Measurements from ENCODE around the gene UBN1. TPM values are rescaled to one million over a fixed set of nuclear protein-coding genes. Genes with fewer than 3 reads are reported as not detected.

The UBN1 gene
- total RNA-seq, 1 donor from 2014 or later = 45.3 TPM

- Histone ChIP-seq H4K20me1 (ENCODE audit: insufficient read depth, low read length) (peaks cover 66% of the 10 kb centered on the region), H3K4me3 (ENCODE audit: insufficient read depth, low read depth, low read length) (peak overlapping the region; percentile 6)
- H3K9me3 Mint-ChIP-seq (ENCODE audit: unreplicated experiment) = no peaks in the 10 kb centered on the region
Observed at GRCh38 chr16:4850211-4850610, 2.9 kb downstream of the UBN1 start.

GRCh38 chr16:4852221-4852872 is 5.1 kb downstream of the UBN1 start:
- peaks cover 63% of the 10 kb centered on the region for H4K20me1 ChIP-seq (ENCODE audit: insufficient read depth, low read length)
- peaks cover 16% of the 10 kb centered on the region for H3K36me3 ChIP-seq (ENCODE audit: insufficient read depth, low read length)
- FAIRE-seq (peak; percentile 50), DNase-seq (ENCODE audit: low read depth) (no peak)
- H3K4me1 ChIP-seq (ENCODE audit: insufficient read depth, low read length) = peaks cover 20% of the 10 kb centered on the region
- Mint-ChIP-seq H3K27me3 (ENCODE audit: low read depth, unreplicated experiment) (no peaks in the 10 kb centered on the region), H3K27ac (ENCODE audit: unreplicated experiment) (peak overlapping the region; percentile 24), H3K36me3 (ENCODE audit: low read depth, unreplicated experiment) (peaks cover 11% of the 10 kb centered on the region), H3K4me1 (ENCODE audit: low read depth, unreplicated experiment) (peaks cover 21% of the 10 kb centered on the region), H3K9me3 (ENCODE audit: unreplicated experiment) (no peaks in the 10 kb centered on the region), H3K4me3 (ENCODE audit: unreplicated experiment) (peak overlapping the region; percentile 8)
- H3K27ac ChIP-seq (ENCODE audit: low read depth, low read length) = peak overlapping the region; percentile 10
- H3K79me2 ChIP-seq (ENCODE audit: insufficient read depth, low read length) = peaks cover 85% of the 10 kb centered on the region
- no peaks in the 10 kb centered on the region for H3K9me3 ChIP-seq (ENCODE audit: insufficient read depth, low read depth, low read length)
- H3K27me3 ChIP-seq (ENCODE audit: insufficient read depth, low read length) = no peaks in the 10 kb centered on the region
- TF ChIP-seq, protein P1, sequence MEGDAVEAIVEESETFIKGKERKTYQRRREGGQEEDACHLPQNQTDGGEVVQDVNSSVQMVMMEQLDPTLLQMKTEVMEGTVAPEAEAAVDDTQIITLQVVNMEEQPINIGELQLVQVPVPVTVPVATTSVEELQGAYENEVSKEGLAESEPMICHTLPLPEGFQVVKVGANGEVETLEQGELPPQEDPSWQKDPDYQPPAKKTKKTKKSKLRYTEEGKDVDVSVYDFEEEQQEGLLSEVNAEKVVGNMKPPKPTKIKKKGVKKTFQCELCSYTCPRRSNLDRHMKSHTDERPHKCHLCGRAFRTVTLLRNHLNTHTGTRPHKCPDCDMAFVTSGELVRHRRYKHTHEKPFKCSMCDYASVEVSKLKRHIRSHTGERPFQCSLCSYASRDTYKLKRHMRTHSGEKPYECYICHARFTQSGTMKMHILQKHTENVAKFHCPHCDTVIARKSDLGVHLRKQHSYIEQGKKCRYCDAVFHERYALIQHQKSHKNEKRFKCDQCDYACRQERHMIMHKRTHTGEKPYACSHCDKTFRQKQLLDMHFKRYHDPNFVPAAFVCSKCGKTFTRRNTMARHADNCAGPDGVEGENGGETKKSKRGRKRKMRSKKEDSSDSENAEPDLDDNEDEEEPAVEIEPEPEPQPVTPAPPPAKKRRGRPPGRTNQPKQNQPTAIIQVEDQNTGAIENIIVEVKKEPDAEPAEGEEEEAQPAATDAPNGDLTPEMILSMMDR (IDR thresholded peaks at IDR 0.05; ENCODE audit: insufficient read depth, low read depth, low read length) = no peak
- no peak for TF ChIP-seq EZH2 (IDR thresholded peaks at IDR 0.05; ENCODE audit: insufficient read depth, low read length)
- no peak overlapping the region for H3K9ac ChIP-seq (ENCODE audit: low read length)
- H3K4me2 ChIP-seq (ENCODE audit: low read length) = peak overlapping the region; percentile 50
- H3K4me3 ChIP-seq (ENCODE audit: insufficient read depth, low read depth, low read length) = no peak overlapping the region
- H2AFZ ChIP-seq (ENCODE audit: low read depth, low read length) = no peak overlapping the region

More at GRCh38 chr16:4850211-4850610, 2.9 kb downstream of the UBN1 start:
- peaks cover 90% of the 10 kb centered on the region for H3K79me2 ChIP-seq (ENCODE audit: insufficient read depth, low read length)
- DNase-seq (ENCODE audit: low read depth) (no peak), FAIRE-seq (no peak)
- no peaks in the 10 kb centered on the region for H3K27me3 Mint-ChIP-seq (ENCODE audit: low read depth, unreplicated experiment)
- H3K27me3 ChIP-seq (ENCODE audit: insufficient read depth, low read length) = no peaks in the 10 kb centered on the region
- peak overlapping the region; percentile 90 for H3K4me3 Mint-ChIP-seq (ENCODE audit: unreplicated experiment)
- H3K9ac ChIP-seq (ENCODE audit: low read length) = no peak overlapping the region
- no peak overlapping the region for H3K27ac ChIP-seq (ENCODE audit: low read depth, low read length)
- H3K27ac Mint-ChIP-seq (ENCODE audit: unreplicated experiment) = no peak overlapping the region
- peaks cover 31% of the 10 kb centered on the region for H3K4me1 ChIP-seq (ENCODE audit: insufficient read depth, low read length)
- TF ChIP-seq EZH2 (IDR thresholded peaks at IDR 0.05; ENCODE audit: insufficient read depth, low read length) = no peak
- TF ChIP-seq, protein P1 (IDR thresholded peaks at IDR 0.05; ENCODE audit: insufficient read depth, low read depth, low read length) = no peak
- H3K4me2 ChIP-seq (ENCODE audit: low read length) = peak overlapping the region; percentile 94
- peaks cover 9% of the 10 kb centered on the region for H3K36me3 ChIP-seq (ENCODE audit: insufficient read depth, low read length)
- H3K36me3 Mint-ChIP-seq (ENCODE audit: low read depth, unreplicated experiment) = peaks cover 6% of the 10 kb centered on the region
- no peak overlapping the region for H2AFZ ChIP-seq (ENCODE audit: low read depth, low read length)
- no peaks in the 10 kb centered on the region for H3K9me3 ChIP-seq (ENCODE audit: insufficient read depth, low read depth, low read length)
- H3K4me1 Mint-ChIP-seq (ENCODE audit: low read depth, unreplicated experiment) = peaks cover 30% of the 10 kb centered on the region

DNA sequence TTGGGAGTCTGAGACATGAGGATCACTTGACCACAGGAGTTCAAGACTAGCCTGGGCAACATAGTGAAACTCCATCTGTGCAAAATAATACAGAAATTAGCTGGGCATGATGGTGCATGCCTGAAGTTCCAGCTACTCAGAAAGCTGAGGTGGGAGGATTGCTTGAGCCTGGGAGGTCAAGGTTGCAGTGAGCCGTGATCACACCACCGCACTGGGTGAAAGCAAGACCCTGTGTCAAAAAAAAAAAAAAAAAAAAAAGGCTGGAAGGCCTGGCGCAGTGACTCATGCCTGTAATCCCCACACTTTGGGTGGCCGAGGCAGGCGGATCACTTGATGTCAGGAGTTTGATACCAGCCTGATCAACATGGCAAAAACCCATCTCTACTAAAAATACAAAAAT is 8.1 kb downstream of the UBN1 start:
- Mint-ChIP-seq H3K4me1 (ENCODE audit: low read depth, unreplicated experiment) (peaks cover 38% of the 10 kb centered on the region), H3K9me3 (ENCODE audit: unreplicated experiment) (no peaks in the 10 kb centered on the region), H3K4me3 (ENCODE audit: unreplicated experiment) (no peak overlapping the region), H3K27me3 (ENCODE audit: low read depth, unreplicated experiment) (no peaks in the 10 kb centered on the region), H3K27ac (ENCODE audit: unreplicated experiment) (no peak overlapping the region), H3K36me3 (ENCODE audit: low read depth, unreplicated experiment) (peaks cover 19% of the 10 kb centered on the region)
- FAIRE-seq = no peak
- Histone ChIP-seq H3K9me3 (ENCODE audit: insufficient read depth, low read depth, low read length) (no peaks in the 10 kb centered on the region), H3K4me3 (ENCODE audit: insufficient read depth, low read depth, low read length) (no peak overlapping the region), H3K27me3 (ENCODE audit: insufficient read depth, low read length) (no peaks in the 10 kb centered on the region), H3K79me2 (ENCODE audit: insufficient read depth, low read length) (peaks cover 58% of the 10 kb centered on the region), H3K9ac (ENCODE audit: low read length) (no peak overlapping the region), H4K20me1 (ENCODE audit: insufficient read depth, low read length) (peaks cover 65% of the 10 kb centered on the region), H3K36me3 (ENCODE audit: insufficient read depth, low read length) (peaks cover 29% of the 10 kb centered on the region), H3K27ac (ENCODE audit: low read depth, low read length) (no peak overlapping the region), H3K4me2 (ENCODE audit: low read length) (no peak overlapping the region), H3K4me1 (ENCODE audit: insufficient read depth, low read length) (peaks cover 32% of the 10 kb centered on the region), H2AFZ (ENCODE audit: low read depth, low read length) (no peak overlapping the region)
- DNase-seq (ENCODE audit: low read depth) = no peak
- TF ChIP-seq EZH2 (IDR thresholded peaks at IDR 0.05; ENCODE audit: insufficient read depth, low read length) = no peak
- TF ChIP-seq, protein P1 (IDR thresholded peaks at IDR 0.05; ENCODE audit: insufficient read depth, low read depth, low read length) = no peak
